GM12891 (cell line): ENCODE data around the gene CTNNA3.

Experiments
- DNase-seq: peaks from one replicate; pipeline ENCODE4 v3.0.0; 2011; ENCODE audit warnings: low spot score; ENCODE audit not compliant: insufficient read length
- FAIRE-seq: peaks from 2 replicates; lab custom pipeline; 2011; peaks lifted over from hg19 to GRCh38; lab: Jason Lieb, UNC
- PAX5 ChIP-seq: IDR thresholded peaks from 2 replicates; pipeline ENCODE4 v1.6.1; 2011; ENCODE audit warnings: low read length, moderate library complexity, mild to moderate bottlenecking; ENCODE audit not compliant: insufficient read depth, severe bottlenecking
- POLR2A ChIP-seq: IDR thresholded peaks from 2 replicates; pipeline ENCODE4 v1.6.1; 2011; ENCODE audit warnings: low read depth, low read length, control low read depth
- POLR2AphosphoS5 ChIP-seq: IDR thresholded peaks from 2 replicates; pipeline ENCODE4 v1.6.1; 2011; ENCODE audit warnings: low read depth, low read length, control low read depth
- POU2F2 ChIP-seq: IDR thresholded peaks from 2 replicates; pipeline ENCODE4 v1.6.1; 2011; ENCODE audit warnings: low read depth, mild to moderate bottlenecking, control low read depth, low read length, moderate library complexity
- SPI1 ChIP-seq: IDR thresholded peaks from 2 replicates; pipeline ENCODE4 v1.6.1; 2011; ENCODE audit warnings: low read depth, low read length, control low read depth
- TAF1 ChIP-seq: IDR thresholded peaks from 2 replicates; pipeline ENCODE4 v1.6.1; 2011; ENCODE audit warnings: low read depth, low read length, control low read depth

Gene CTNNA3

GRCh38 chr10:67200913-67201564 lies 495.0 kb downstream of the CTNNA3 start:
- DNase-seq (no peak), FAIRE-seq (no peak)
- no peak for TF ChIP-seq SPI1

- TF ChIP-seq POLR2A (no peak), PAX5 (no peak), TAF1 (no peak)
- DNase-seq (no peak), FAIRE-seq (no peak)
Measured at GRCh38 chr10:67175354-67175753, 520.6 kb downstream of the CTNNA3 start.

GRCh38 chr10:67173787-67174186 lies 522.2 kb downstream of the CTNNA3 start:
- FAIRE-seq (no peak), DNase-seq (no peak)
- TF ChIP-seq SPI1 (no peak), POU2F2 (no peak), POLR2A (no peak), PAX5 (no peak), POLR2AphosphoS5 (no peak), TAF1 (no peak)

- FAIRE-seq (no peak), DNase-seq (no peak)
- no peak for TF ChIP-seq TAF1
- TF ChIP-seq POU2F2: no peak
- no peak for TF ChIP-seq PAX5
- no peak for TF ChIP-seq POLR2AphosphoS5
- no peak for TF ChIP-seq SPI1
- no peak for TF ChIP-seq POLR2A
Measured at GRCh38 chr10:67171970-67172369, 524.0 kb downstream of the CTNNA3 start.

GRCh38 chr10:67156239-67156638 lies 539.8 kb downstream of the CTNNA3 start:
- FAIRE-seq (no peak), DNase-seq (no peak)
- TF ChIP-seq POU2F2 (no peak), POLR2A (no peak), PAX5 (no peak), SPI1 (no peak), POLR2AphosphoS5 (no peak), TAF1 (no peak)

- TF ChIP-seq POU2F2: no peak
- TF ChIP-seq POLR2AphosphoS5: no peak
- no peak for TF ChIP-seq PAX5
- no peak for TF ChIP-seq TAF1
- TF ChIP-seq POLR2A: no peak
- no peak for TF ChIP-seq SPI1
- FAIRE-seq (no peak), DNase-seq (no peak)
Measured at GRCh38 chr10:67151471-67151870, 544.5 kb downstream of the CTNNA3 start.

- no peak for TF ChIP-seq TAF1
- TF ChIP-seq SPI1: no peak
- no peak for TF ChIP-seq POU2F2
- no peak for TF ChIP-seq POLR2AphosphoS5
- TF ChIP-seq POLR2A: no peak
- TF ChIP-seq PAX5: no peak
- no peak for DNase-seq
- no peak for FAIRE-seq
Measured at GRCh38 chr10:67144530-67144929, 551.5 kb downstream of the CTNNA3 start.

GRCh38 chr10:67141300-67141699 lies 554.7 kb downstream of the CTNNA3 start:
- DNase-seq (no peak), FAIRE-seq (no peak)
- TF ChIP-seq SPI1: no peak
- no peak for TF ChIP-seq TAF1
- no peak for TF ChIP-seq POU2F2
- TF ChIP-seq PAX5: no peak
- TF ChIP-seq POLR2AphosphoS5: no peak
- TF ChIP-seq POLR2A: no peak

- TF ChIP-seq TAF1 (no peak), POU2F2 (no peak), SPI1 (no peak), POLR2AphosphoS5 (no peak), PAX5 (no peak), POLR2A (no peak)
- DNase-seq (no peak), FAIRE-seq (no peak)
Measured at GRCh38 chr10:67140641-67141040, 555.4 kb downstream of the CTNNA3 start.

GRCh38 chr10:67127441-67127840 lies 568.6 kb downstream of the CTNNA3 start:
- no peak for DNase-seq
- no peak for FAIRE-seq
- TF ChIP-seq PAX5 (no peak), SPI1 (no peak), POU2F2 (no peak), TAF1 (no peak), POLR2A (no peak), POLR2AphosphoS5 (no peak)

- DNase-seq (no peak), FAIRE-seq (no peak)
- no peak for TF ChIP-seq POLR2A
- TF ChIP-seq TAF1: no peak
- no peak for TF ChIP-seq PAX5
- TF ChIP-seq POLR2AphosphoS5: no peak
- no peak for TF ChIP-seq SPI1
- TF ChIP-seq POU2F2: no peak
Measured at GRCh38 chr10:67119651-67120050, 576.3 kb downstream of the CTNNA3 start.
